HG02852 (cell line): Measurements from ENCODE around the gene DYSF.

ENCODE experiments used
- ATAC-seq: cut with Tn5 transposase; IDR thresholded peaks from one replicate; pipeline ENCODE4 v1.9.1; 2021; ENCODE audit warnings: mild to moderate bottlenecking, moderate library complexity; ENCODE audit not compliant: unreplicated experiment

DYSF gene

DNA sequence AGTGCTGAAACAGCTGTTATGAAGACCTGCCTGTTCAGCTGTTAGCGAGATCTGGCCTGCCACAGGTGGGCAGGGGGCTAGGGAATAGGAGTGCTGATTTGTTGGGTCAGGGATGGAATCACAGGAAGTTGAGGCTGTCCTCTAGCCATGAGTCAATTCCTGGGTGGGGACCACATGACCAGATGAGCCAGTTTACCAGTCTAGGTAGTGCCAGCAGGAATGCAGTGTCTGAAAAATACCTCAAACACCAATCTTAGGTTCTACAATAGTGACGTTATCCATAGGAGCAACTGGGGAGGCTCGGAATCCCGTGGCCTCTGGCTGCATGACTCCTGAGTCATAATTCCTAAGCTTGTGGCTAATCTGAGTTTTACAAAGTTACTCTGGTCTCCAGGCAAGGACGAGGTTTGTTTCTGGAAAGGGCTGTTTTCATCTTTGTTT lies 44.9 kb downstream of the DYSF start:
- no peak for ATAC-seq

DNA sequence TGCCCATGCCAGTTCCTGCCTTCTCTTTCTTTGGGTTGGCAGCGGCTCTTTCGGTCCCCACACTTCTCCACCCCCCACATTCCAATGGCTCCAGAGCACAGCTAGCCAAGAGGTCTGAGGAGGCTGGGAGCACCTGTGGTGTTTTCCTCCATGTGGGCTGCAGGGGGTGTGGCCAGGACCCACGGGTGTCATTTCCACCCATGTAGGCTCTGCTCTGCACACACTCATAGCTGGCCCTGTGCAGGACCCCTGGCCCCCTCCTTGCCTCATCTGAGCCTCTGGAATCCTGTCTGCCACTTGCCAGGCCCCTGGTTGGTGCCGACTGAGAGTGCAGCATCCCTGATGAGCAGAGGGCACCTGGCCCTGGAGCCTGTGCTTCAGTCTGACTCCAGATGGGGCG lies 46.3 kb downstream of the DYSF start:
- no peak for ATAC-seq

DNA sequence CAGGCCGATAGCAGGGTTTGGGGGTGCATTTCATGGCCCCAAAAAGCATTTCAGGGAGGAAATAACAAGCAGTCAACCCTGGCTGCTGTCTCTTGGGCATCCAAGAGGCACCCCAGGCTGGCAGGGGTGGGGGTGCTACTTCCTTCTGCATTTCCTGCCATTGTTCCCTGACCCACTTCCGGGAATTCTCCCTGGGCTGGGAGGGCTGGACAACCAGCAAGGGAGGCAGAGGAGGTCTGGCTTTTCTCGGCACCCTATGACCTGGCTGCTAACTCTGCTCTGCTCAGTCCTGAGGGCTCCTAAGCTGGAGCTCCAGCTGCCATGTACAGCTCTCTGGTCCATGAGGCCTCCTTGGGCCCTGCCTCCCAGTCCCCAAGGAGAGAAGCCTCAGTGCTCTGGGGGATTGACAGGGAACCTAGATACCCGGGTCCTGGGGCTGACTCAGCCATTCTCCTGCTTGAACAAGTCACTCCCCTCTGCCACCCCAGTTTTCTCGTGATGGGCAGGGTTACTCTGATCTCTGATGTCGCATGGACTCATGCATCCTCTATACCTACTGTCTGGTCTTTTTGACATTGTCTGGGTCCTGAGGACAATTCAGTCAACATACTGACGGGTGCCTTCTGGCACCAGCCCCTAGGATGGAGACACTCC lies 47.2 kb downstream of the DYSF start:
- no peak for ATAC-seq

DNA sequence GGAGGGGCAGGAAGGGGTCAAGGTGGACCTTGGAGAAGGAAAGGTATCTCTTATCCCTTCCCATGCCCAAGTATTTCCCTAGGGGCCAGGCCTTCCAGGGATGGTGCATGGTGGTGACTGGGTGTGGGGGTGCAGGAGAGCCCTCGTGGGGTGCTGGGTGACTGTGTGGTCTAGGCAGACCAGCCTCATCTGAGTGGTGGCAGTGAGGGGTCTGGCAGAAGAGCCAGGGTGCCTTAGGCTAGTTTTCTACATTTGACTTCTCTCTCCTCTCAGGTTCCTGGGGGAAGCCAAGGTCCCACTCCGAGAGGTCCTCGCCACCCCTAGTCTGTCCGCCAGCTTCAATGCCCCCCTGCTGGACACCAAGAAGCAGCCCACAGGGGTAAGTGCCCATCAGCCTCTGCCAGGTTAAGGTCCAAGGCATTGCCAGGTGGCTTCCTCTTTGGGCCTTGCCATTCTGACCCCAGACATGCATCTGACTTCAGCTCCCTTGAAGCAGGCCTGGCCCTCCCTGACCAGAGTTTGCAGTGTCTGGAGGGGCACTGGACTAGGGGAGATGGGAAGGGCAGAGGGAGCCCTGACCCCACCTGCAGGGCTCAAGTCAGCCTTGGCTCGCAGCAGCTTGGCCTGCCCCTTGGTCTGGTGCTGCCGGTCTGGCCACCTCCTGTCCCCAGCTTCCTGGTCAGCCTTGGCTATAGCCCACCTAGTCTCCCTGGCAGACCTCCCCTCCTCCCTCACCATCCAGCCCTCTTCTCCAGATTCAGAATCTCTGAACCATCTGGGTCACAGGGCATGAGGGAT lies 49.8 kb downstream of the DYSF start:
- no peak for ATAC-seq

DNA sequence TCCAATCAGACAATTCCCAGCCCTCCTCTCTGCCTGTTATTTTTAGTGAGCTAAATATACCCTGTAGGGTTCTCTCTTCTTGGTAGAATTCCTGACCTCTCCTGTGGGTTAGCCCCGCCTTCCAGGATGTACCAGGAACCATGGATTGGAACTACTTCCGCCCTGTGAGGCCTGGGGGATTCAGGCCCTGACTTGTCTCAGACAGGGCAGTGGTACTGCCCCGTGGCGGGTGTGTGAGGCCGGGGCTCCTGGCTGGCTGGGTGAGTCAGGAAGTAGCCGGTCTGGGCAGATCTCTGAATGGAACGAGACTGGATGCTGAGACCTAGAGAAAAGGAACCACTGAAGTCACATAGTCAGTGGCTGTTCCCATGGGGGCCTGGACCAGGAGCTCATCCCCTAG lies 50.5 kb downstream of the DYSF start:
- no peak for ATAC-seq

DNA sequence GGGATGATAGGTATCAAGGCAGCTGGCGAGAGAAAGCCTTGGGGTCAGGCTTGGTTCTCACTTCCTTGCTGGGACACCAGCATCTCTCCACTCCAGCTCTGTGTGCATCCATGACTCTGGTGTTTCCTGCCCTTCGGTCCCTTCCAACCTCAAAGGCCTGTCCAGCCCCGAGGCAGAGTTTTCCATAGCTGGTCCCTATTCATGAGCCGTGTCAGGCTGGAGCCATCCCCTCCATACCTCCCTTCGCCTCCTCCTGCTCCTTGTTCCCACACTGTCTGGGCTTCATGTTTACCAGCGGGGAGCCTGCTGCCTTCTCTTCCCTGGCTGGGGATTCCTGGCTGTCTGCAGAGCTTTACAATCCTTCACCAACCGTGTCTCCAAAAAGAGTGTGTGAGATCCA lies 51.2 kb downstream of the DYSF start:
- ATAC-seq: no peak

DNA sequence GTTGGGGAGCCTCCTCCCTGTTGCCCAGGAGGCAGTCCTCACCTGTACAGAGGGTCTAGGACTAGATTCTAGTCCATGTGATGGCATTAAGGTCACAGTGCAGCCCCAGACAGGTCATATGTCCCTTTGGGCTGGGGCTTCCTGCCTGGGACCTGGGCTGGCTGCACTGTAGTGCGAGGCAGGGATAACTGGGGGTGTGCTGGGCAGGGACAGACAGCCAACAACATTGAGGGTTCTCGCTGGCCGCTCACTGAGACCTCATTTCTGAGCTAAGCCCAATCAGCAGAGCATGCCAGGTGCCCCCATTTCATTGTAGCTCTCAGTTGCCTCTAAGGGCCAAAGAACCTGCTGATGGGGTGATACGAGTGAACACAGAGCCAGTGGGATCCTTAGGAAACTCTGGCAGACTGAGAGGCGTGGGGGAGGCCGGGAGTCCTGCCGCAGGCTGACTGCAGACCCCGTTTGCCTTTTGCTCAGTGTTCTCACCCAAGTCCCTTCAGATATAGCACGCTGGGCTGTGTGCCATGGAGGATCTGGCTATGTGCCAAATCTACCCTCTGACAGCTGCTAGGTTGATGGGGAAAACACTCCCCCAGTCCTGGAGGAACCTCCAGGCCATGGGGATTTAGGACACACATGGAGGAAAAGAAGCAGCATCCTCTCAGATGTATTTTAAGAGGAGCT lies 51.9 kb downstream of the DYSF start:
- ATAC-seq: no peak

DNA sequence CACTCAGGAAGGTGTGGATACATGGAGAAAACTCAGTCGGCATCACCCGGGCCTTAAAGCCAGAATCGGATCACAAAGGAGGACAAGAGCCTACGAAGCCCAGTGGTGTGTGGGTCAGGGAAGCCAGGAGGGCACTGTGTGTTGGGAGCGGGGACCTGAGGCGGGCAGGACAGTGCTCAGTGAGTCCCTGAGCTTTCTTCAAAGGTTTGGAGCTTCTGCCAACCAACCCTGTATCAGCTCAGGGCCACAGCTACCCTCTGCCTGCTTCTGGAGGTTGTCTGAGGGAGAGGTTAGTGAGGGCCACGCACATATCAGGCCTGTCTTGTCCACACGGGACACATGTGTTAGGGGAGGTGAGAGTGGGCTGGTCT lies 52.4 kb downstream of the DYSF start:
- ATAC-seq: no peak

DNA sequence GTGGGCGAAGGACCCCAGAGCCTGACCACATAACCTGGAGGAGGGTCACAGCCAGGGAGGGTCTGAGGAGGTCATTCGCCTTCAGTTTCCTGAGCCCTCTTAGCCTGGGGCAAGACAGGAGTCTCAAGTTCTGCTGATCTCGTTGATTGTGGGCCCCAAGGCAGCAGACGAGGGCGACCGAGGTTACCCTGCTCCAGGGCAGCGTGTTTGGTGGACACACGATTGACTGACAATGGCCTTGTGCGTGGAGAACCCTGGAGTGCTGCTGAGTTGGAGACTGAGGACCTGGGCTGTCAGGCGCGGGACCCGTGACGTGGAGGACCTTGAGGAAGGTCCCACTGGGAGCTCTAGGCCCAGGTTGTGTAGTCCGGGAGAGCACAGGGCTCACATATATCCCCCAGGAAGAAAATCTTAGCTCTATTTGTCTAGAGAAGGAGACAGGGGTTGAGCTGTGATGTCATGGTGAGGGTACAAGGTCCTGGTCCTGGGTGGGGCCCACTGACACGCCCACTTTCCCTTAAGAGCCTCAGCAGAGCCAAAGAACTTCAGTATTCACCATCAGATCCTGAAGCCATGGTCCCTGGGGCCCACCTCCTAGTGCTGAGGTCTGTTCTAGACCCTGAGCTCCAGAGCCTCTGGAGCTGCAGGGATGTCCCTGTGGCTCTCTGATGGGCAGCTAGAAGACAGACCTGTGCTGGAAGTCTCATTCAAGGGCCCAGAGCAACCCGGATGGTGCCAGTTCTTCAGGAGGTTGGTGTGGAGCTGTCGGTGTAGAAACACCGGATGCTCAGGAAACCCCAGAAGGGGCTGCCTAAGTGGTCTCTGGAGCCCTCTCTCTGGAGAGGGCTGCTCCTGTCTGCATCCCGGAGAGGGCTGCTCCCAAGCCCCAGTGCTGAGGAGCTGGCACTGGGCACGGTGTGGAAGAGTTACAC lies 53.1 kb downstream of the DYSF start:
- ATAC-seq: no peak

DNA sequence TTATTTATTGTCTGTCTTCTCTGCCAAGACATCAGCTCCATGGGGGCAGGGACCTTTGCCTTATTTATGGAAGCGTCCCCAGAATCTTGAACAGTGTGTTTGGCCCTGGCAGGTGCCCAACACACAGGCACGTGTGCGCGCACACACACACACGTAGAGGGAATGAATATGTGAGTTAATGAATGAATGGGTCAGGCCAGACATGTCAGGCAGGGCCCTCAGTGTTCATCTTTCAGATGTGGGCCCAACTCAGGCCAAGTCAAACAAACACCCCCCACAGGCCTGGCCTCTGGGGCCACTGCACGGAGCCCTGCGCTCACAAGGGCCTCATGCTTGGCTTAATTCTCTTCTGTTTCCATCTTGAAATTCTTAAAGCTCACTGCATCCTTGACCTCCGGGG lies 54.1 kb downstream of the DYSF start:
- ATAC-seq: no peak

DNA sequence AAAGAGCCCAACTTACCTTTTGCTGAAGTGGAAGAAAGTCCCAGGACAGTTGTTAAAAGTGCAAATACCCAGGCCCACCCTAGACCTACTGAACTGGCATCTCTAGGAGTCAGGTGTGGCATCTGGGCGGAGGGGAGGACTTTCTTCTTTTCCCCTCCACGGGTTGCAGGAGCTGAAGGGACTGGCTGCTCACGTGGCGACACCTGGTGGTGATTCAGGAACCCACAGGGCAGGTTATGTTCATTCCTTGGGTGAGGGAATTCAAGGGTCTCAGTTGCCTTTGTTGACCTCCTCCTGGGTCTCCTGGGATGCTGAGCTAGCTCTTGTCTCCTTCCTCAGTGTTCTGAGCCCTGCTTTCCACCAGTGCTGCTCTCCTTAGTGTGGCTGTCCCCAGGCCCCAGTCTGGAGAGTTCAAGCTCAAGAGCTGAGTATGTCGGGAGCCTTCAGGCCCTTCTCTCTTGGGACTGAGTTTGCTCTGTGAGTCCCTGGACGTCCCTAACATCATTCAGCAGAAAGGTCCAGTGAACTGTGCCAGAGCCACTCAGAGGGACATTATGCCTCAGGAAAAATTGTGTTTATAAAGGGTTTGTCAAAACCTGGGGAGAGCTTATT lies 56.9 kb downstream of the DYSF start:
- ATAC-seq: peak; percentile 71

DNA sequence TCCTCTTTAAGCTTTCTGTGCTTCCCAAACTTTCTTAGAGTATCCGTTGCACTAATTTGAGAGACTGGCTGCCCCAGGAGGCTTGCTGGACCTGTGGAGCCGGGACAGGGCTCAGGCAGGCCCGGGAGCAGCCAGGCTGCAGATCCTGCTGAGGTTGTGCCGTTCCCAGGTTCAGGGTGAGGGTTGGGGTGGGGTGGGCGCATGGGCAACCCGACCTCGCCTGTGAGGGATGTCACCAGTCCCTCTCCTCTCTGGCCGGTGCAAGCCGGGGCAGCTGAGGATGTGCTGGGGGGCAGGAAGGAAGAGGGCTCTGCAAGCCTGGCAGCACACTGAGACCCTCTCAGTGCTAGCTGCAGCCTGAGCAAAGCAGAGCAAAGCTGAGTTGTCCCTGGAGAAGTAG lies 57.6 kb downstream of the DYSF start:
- ATAC-seq: no peak

DNA sequence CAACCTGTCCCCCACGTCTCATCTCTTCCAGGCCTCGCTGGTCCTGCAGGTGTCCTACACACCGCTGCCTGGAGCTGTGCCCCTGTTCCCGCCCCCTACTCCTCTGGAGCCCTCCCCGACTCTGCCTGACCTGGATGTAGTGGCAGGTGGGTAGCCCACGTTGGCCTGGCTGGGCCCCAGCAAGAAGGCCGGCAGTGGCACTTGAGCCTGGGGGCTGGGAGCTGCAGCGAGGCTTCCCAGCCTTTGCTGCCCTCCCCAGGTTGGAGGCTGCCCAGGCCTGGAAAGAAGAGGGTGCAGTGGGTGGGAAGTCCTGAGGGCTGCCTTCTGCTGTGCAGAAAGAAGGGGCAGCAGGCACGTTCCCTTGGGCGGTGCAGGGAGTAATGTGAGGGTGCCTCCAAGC lies 58.4 kb downstream of the DYSF start:
- ATAC-seq: no peak

DNA sequence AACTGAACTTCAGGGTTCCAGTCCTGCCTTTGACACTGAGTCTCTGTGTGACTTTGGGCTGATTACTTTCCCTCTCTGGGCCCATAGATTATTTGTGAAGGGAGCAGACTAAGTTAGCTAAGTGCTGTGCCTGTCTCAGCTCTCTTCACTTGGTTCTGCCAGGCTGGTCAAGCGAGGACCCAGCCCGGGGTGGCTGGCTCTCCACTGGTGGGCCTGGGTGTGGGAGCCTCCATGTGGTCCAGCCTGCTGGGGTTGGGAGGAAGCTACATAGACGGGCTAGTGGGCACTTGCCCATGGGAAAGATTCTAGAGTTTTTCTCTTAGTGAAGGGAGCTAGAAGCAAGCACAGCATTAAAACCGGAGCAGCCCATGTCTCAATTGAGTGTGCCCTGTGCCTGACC lies 59.0 kb downstream of the DYSF start:
- ATAC-seq: no peak

DNA sequence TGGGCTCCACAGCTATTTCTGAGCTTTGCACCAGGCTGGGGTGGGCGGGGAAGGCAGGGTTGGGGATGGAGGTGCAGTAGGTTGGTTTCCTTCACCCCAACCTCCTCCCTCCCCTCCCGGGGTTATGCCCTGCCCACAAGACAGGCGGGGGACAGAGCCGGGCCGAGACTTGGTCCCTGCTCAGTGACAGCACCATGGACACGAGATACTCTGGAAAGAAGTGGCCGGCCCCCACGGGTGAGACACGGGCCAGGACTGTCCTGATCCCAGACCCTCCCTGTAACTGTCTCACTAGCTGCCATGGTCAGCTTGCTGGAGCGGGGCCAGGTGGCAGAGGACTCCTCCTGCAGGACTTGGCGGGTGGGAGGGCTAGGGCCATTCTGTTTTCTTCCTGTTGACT lies 59.7 kb downstream of the DYSF start:
- no peak for ATAC-seq

DNA sequence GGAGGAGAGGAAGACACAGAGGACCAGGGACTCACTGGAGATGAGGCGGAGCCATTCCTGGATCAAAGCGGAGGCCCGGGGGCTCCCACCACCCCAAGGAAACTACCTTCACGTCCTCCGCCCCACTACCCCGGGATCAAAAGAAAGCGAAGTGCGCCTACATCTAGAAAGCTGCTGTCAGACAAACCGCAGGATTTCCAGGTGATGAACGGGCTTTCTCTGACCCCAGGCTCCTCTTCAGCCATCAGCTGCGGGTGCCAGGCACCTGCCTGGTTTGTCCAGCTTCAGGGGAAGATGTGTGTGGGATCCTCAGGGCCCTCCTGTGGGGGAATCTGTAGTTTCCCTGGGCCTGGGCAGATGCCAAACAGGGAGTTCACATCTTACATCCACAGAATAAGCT lies 60.4 kb downstream of the DYSF start:
- no peak for ATAC-seq

DNA sequence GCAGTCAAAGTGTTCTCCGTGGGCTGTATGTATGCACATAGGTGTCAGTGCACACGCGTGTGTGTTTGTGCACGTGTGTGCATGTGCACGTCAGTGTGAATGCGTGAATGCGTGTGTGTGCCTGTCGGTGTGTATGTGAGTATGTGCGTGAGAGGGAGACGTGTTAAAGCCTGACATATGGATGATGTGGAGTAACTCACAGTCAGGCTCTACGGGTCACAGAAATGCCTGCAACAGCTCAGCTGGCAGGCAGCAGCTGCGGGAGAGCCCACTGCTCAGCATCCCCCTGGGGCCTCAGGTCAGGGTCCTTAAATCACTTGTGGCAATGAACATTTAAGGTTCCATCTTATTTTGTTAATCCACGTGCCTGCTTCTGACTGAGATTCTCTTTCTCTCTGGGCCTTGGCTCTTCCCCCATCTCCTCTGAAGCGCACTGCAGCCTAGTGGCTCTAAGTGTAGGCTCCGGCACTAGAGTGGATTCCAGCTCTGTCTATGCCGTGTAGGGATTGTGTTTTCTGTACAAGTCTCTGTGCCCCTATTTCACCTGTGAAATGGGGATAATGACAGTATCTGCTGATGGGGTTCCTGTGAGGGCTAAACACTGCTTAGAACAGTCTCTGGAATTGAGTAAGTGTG lies 63.0 kb downstream of the DYSF start:
- ATAC-seq: no peak

DNA sequence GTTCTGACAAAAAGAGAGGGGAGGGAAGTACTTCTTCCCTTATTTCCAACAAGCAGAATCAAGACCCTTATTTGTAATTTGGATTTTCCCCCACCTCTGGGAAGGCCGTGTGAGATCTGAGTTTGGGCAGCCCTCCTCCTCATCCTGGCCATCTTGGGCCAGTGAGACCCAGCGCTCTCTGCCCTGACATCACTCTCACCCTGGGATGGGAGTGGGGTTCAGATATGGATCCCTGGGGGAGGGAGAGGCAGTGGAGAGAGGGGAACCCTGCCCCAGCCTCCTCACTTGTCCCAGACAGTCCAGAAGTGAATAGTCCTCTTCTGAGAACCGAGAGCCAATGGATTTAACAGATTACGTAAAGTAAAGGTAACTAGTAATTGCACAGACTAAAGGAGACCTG lies 64.5 kb downstream of the DYSF start:
- ATAC-seq: no peak

DNA sequence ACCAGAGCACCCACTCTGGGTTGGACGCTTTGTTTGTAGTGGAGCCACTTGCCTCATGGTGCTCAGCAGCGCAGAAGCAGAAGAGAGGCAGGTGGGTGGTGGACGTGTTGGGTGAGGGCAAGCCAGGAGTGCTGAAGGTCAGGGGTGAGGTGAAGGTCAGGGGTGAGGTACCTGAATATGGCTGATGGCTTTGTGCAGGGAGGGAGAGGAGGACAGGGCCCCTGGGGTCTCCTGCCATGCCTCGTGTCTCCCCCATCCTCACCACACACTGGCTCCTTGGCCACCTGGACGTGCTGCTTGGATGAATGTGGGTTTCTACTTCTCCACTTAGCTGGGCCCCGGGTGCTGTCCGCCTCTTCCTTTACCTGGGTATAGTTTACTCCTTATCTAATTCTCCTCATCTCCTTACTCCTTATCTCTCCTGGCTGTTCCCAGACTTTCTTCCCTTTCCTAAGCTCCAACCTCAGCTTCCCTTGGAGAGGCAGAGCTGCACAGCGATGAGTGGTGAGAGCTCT lies 68.1 kb downstream of the DYSF start:
- ATAC-seq: no peak

DNA sequence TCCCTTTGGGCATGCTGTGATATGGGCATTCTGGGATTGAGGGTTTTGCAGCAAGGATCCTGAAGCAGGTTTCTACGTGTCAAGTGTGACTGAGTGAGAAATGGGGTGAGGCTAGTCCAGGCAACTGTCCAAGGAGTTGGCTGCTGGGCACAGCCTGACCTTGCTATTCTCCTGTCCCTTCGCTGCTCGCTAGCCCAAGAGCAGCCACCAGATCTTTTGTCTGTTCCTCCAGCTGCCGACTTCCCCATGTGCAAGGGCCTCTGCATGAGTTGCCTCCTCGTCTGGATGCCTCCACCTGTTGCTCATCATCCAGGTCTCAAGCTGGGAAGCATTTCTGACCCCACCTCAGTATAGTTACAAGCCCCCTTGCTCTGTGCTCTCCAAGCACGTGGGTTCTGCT lies 71.1 kb downstream of the DYSF start:
- ATAC-seq: no peak
